ENCODE results near the gene HYI. TPM values are rescaled to one million over a fixed set of nuclear protein-coding genes. Genes with fewer than 3 reads are reported as not detected.
A peak's percentile ranks its signal among the peaks of the same experiment; 100 is the strongest.
"Not testable (repeated sequence)": the region's sequence is repeated elsewhere in the genome, so short reads cannot be mapped to it uniquely, and the experiment has no call there.

Gene HYI
- total RNA-seq, 1 donor from 2014 or later, result 12.4 TPM

- DNase-seq (ENCODE audit: low read depth), result no peak
These were observed 21.4 kb downstream of the HYI start for GRCh38 chr1:43432171-43432860.

- DNase-seq (ENCODE audit: low read depth), result no peak
These were observed 22.1 kb downstream of the HYI start for GRCh38 chr1:43431676-43432075.

GRCh38 chr1:43430831-43431230 lies 22.9 kb downstream of the HYI start:
- DNase-seq (ENCODE audit: low read depth), result no peak

GRCh38 chr1:43427941-43428340 lies 25.8 kb downstream of the HYI start:
- no peak for DNase-seq (ENCODE audit: low read depth)

GRCh38 chr1:43427524-43427923 lies 26.2 kb downstream of the HYI start:
- no peak for DNase-seq (ENCODE audit: low read depth)

- DNase-seq (ENCODE audit: low read depth), result no peak
These were observed 27.5 kb downstream of the HYI start for GRCh38 chr1:43426221-43426620.

GRCh38 chr1:43425045-43425444 lies 28.7 kb downstream of the HYI start:
- no peak for DNase-seq (ENCODE audit: low read depth)

- no peak for DNase-seq (ENCODE audit: low read depth)
These were observed 29.8 kb downstream of the HYI start for GRCh38 chr1:43423672-43424550.

GRCh38 chr1:43422995-43423671 lies 30.6 kb downstream of the HYI start:
- no peak for DNase-seq (ENCODE audit: low read depth)

- peak; percentile 20 for DNase-seq (ENCODE audit: low read depth)
These were observed 31.6 kb downstream of the HYI start for GRCh38 chr1:43421976-43422750.

GRCh38 chr1:43421396-43421795 lies 32.3 kb downstream of the HYI start:
- no peak for DNase-seq (ENCODE audit: low read depth)

- DNase-seq (ENCODE audit: low read depth), result no peak
These were observed 32.9 kb downstream of the HYI start for GRCh38 chr1:43420874-43421273.

- DNase-seq (ENCODE audit: low read depth), result no peak
These were observed 33.9 kb downstream of the HYI start for GRCh38 chr1:43419627-43420425.

GRCh38 chr1:43418858-43419257 lies 34.9 kb downstream of the HYI start:
- DNase-seq (ENCODE audit: low read depth), result no peak

GRCh38 chr1:43415901-43416300 lies 37.8 kb downstream of the HYI start:
- DNase-seq (ENCODE audit: low read depth), result no peak

- DNase-seq (ENCODE audit: low read depth), result peak; percentile 44
These were observed 39.0 kb downstream of the HYI start for GRCh38 chr1:43414634-43415223.

GRCh38 chr1:43413426-43413825 lies 40.3 kb downstream of the HYI start:
- DNase-seq (ENCODE audit: low read depth), result not testable (repeated sequence)

GRCh38 chr1:43410571-43410970 lies 43.2 kb downstream of the HYI start:
- DNase-seq (ENCODE audit: low read depth), result no peak

GRCh38 chr1:43405876-43406234 lies 47.9 kb downstream of the HYI start:
- DNase-seq (ENCODE audit: low read depth), result no peak

All from myocyte (in vitro differentiated cells).